SHP77 treated with DMSO at 0.1 percent for 48 hours (cell line): Measurements from ENCODE around the gene FAM13B.
"Not testable (repeated sequence)": the region's sequence is repeated elsewhere in the genome, so short reads cannot be mapped to it uniquely, and the experiment has no call there.

Source experiments
- DNase-seq: peaks from one replicate; lab custom pipeline; 2025; lab: John Stamatoyannopoulos, UW

The FAM13B gene

DNA sequence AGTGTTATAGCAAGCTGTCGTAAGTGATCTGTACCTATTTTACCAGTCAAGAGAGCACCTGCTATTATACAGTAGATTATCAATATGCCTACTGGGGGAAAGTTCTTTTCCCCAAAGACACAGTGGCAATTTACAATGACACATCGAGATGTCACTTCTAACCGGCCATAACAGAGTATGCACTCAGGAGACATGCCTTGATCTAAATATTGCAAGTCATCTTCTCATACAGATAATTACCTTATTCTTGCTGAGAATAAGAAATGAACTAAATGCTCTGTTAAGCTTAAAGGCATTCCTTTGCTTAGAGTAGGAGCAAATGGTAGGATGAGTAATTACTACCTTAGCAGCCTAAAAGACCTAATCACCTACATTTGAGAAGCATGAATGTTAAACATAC, 72.1 kb downstream of the FAM13B start:
- no peak for DNase-seq

DNA sequence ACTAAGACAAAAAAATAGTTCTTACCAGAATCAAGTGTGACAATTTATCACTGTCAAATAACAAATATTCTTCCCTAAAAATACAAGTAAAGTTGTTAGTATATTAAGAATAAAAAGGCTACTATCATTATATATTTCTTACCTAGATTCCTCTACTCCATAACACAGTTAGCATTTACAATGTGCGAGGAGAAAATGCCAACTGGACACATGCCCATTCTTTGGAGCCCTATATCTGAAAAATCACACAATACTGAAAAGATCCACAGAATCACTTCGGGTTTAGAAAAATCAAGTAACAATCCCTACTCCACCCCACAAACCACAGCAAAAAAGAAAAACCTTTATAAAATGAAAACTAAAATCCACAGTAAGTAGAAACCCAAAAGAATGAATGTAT, 72.7 kb downstream of the FAM13B start:
- DNase-seq = no peak

DNA sequence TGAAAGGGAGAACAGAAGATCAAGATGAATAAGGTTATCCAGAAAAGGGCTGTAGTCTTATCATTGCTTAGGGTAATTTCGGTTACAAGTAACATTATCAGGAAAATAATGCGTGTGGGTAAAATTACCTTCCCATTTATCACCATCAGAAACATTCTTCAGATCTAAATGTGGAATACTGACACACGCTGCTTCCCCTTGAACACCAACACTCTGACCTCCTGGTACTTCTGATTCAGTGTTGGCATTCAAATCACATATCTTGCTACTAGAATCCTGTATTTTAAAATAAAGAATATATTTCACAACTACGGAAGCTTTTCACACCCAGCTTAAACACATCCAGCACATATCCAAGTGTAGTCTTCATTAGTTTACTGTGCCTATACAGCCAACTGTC, 73.4 kb downstream of the FAM13B start:
- DNase-seq = no peak

DNA sequence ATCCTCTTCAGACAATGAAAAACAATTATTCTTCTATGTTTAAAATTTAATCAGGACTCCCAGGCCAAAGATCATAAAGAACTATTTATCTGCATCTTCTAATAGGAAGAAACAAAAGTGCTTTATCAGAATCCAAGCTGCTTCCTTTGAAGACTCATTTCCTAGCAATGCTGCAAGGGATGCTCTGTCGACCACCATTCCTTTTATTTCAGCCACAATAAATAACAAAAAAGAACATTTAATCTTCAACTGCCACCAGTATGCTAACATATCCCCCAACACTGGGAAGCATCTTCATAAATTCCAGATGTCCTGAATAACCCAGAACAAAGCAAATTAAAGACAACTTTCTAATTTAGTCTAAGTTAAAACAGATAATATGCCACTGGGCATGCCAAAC, 74.9 kb downstream of the FAM13B start:
- no peak for DNase-seq

DNA sequence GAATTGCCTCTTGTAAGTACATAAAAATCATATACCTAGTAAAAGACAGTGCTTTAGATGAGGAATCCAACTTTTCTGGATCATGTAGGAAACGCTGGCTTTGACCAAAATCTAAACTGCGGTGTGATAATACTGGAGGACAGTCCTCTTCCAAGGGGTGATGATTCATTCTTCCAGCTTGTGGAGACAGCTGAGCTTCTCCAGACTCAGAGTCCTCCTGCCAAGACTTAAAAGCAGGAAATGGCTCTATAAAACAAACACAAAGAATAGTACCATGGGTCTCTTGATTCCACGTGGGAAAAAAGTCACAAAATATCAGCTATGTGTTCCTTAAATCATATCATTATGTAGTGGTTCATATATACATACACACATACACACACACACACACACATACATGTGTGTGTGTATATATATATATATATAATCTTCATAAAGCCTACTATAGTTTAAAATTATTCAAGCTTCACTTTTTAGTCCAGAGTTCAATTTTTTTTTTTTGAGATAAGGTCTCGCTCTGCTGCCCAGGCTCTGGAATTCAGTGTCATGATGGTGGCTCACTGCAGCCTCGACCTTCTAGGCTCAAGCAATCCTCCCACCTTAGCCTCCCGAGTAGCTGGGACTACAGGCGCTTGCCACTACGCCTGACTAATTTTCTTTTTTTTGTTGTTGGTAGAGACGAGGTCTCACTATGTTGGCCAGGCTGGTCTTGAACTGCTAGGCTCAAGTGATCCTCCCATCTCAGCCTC, 78.6 kb downstream of the FAM13B start:
- no peak for DNase-seq

DNA sequence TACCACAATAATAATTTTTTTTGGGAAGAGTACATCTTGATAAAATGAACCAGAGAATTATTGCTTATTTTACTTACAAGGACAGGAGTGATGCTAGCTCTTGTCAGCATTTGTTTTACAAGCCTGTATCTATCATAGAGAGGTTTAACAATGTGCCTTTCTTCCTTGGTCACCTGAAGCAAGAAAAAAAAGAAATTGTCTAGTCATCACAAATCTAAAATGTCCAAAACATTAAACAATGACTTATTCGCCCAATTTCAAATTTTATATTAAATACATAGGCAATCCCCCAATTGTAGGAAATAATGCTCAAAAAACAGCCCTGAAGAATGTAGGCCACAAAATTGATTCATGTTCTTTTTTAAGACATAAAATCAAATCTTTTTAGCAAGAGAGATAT, 87.1 kb downstream of the FAM13B start:
- no peak for DNase-seq

DNA sequence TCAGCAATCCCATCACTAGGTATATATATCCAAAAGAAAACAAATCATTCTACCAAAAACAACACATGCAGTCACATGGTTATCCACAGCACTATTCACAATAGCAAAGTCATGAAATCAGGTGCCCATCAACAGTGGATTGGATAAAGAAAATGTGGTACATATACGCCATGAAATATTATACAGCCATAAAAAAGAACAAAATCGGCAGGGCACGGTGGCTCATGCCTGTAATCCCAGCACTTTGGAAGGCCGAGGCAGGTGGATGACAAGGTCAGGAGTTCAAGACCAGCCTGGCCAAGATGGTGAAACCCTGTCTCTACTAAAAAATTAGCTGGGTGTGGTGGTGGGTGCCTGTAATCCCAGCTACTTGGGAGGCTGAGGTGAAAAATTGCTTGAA, 88.6 kb downstream of the FAM13B start:
- DNase-seq = not testable (repeated sequence)

DNA sequence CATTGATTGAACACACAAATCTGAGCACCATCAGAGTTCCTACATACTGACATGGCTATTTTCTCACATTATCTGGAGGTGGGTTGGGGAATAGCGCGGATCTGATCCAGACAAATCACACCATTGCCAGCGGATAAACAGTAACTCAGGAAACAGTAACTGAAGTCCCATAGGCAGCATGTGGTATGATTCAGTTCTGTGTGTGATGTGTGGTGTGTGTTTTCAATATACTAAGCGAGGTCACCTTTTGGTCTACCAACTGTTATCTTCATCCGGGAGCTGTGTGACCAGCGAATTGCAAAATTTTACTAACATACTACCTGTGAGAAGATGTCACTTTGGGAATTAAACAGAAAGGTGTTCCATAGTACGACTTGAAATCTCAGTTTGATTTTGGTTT, 93.5 kb downstream of the FAM13B start:
- no peak for DNase-seq

DNA sequence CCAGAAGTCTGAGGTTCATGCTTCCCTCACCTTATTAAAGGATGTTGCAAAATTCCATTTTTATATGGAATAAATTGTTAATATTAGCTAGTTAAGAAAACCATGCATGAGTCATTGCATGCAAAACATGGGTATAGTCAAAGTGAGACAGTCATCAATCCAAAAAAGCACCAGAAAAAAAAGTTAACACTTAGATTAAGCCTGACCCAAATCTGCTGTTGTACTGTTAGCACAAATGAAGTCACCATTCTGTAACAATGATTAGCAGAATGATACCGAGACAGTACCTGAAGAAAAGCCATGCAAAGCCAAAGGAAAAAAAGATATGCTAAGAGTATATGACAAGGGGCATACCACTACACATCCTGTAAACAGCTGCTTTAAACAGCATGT, 94.1 kb downstream of the FAM13B start:
- DNase-seq = no peak

DNA sequence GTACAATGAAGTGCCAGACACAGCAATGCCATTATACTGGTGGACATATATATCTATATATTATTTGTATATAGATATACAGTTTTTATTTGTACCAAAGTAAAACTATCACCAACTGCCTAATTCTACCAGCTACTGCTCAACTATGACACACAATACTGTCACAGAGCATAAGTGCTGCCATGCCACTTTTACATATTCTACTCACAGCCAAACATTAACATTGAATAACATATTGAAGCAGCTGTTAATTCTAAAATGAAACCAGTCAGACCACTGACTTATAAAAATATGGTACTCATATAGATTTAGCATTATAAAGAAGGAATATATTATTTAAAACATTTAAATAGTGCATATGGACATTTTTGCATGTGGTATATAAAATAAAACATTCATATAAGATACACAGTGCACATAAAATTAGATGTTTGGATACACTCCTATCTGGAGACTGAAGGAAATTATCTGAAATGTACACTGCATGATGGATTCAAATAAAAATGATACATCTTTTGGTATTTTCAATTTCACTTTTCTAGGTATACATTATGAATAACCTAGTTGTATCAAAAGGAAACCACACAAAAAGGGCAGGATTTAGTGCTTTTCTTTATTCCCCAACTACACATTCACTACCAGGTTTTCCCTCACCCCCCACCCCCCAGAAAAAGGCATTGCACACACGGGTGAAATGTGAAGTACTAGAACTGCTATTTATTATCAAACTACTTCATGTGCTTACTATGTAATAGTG, 94.7 kb downstream of the FAM13B start:
- DNase-seq = no peak

DNA sequence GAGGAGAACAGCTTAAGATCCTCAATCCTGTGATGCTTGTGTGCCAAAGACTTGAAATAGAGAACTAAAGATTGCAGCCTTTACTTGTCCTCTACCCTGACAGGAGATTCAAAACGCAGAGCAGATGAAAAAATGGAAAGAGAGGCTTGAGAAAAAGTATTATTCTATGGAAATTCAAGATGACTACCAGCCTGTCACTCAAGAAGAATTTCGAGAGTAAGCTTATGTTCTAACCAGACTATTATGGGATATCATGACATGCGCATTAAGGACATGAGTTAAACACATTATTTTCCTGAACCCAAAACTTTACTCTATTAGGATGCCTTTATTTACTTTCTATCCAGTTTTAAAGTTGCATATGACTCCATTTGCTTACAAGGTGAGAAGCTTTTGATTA, 97.2 kb downstream of the FAM13B start:
- DNase-seq = no peak

DNA sequence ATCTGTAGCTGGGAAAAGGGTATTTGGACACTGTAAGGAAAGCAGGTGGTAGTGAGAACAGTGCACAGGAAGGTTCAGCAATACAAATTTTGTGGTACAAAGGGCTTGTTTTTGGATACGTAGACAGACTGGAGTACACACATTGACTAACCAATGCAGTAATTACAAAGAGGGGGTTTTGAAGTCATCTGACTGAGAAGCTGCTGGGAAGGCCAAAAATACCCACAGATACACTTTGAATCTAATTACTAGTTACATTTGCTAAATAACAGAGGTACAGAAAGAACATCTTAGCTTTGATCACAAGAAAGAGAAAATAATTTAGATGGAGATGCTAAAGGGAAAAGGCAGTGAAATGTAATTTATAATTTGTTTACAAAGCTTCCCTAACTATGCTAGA, 97.7 kb downstream of the FAM13B start:
- DNase-seq = no peak

DNA sequence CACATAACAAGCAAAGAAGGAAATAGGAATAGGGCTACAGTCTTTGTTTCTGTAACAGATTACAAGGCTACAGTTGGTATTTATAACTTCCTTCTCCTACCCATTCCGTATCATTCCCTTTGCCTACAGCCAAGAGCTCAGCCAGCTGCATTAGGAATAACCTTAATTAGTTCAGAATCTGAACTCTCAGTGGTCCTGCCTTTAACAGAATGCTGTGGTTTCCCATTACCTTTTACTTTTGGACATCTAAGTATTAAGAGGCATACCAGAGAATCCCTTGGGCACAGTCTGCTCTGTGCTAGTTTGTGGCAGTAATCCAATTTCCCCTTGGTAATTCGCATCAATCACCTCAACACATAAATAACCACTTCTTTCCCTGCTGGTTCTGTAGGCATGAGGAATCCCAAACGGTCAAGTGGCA, 99.4 kb downstream of the FAM13B start:
- DNase-seq = no peak

DNA sequence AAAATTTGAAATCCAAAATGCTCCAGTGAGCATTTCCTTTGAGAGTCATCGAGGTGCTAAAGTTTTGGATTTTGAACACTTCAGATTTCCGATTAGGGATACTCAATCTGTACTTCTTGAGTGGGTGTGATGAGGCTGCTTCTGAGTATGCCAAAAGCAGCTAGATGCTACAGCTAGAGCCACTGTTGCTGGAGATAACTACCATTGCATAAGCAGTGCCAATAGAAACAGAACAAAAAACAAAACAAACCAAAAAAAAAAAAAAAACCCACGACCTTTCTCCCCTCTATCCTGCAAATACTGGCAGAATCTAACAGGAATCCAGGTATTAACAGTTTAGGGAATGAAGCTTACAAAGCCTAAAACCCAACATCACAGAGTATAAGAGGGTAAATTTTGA, 100.1 kb downstream of the FAM13B start:
- DNase-seq = no peak

DNA sequence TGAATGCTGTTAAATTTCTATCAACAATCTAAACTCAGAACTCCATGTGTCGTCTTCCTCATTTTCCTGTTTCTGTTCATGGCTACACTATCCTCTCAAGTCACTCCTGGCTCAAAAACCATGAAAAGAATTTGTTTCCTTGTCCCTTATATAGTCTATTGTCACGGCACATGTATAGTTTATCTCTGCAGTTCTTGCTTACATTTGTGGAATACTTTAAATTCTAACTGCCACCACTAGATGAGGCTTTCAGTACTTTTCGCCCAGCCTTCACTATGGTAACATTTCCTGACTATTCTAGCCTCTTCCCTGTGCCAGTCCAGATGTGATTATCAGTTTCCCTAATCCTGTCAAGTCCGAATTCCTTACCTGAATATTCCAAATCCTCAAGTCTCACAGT, 109.0 kb downstream of the FAM13B start:
- no peak for DNase-seq

DNA sequence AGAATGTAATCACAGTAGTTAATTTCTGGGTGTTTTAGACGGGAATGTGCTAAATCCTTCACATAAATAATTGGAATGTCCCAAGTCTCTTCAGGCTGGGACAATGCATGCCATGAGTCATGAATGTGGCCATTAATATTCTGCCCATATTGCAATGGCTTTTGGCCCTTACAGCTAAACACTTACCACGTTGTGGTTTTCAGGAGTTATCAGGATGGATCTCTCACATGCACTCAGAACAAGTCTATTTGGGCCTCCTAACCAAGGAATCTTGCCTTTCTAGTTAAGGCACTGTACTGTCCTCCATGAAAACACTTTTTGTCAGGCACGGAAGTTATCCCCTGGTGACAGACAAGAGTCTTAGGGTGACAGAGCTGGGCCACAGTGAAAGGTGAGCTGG, 110.9 kb downstream of the FAM13B start:
- no peak for DNase-seq

DNA sequence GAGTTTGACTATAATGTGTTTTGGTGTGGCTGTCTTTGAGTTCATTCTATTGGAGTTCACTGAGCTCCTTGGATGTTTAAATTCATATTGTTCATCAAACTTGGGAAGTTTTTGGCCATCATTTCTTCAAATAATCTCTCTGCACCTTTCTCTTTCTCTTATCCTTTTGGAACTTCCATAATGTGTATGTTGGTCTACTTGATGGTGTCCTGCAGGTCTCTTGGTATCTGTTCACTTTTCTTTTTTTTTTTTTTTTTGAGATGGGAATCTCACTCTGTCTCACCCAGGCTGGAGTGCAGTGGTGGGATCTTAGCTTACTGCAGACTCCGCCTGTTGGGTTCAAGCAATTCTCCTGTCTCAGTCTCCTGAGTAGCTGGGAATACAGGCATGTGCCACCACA, 116.0 kb downstream of the FAM13B start:
- no peak for DNase-seq

DNA sequence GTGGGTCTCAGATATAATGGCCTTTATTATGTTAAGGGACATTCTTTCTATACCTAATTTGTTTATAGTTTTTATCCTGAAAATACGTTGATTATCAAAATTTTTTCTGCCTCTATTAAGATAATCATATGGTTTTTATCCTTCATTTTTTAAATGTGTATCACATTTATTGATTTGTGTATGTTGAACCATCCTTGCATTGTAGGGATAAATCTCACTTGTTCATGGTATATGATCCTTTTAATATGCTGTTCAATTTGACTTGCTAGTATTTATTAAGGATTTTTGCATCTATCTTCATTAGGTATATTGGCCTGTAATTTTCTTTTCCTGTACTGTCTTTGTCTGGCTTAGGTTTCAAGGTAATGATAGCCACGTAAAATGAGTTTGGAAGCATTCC, 118.1 kb downstream of the FAM13B start:
- DNase-seq = no peak

DNA sequence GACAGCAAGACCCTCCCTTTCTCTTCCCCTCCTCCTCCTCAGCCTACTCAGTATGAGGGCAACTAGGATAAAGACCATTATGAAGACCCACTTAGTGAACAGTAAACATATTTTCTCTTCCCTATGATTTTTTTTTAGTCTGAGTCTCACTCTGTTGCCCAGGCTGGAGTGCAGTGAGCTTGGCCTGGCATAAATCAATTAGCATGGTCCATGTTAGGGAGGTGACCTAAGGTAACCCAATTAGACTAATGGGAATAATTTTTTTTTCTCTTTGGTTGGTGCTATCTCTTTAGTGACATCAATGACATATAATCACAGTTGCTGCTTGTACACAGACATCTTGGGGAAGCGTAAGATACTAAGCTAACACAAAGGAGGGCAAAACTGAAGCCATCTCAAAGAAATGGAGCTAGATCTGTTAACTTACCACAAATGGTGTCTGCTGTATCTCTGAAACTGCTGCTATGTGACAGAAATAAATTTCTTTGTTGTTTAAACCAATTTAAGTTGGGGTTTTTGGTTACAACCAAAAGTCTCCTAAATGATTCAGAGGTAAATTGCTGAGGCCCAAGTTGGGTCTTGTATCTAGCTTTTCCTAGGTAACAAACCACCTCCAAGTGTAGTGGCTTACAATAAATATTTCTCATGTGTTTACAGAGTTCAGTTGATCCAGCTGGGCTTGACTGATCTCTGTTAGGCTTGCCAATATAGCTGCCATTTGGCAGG, 130.3 kb downstream of the FAM13B start:
- no peak for DNase-seq

DNA sequence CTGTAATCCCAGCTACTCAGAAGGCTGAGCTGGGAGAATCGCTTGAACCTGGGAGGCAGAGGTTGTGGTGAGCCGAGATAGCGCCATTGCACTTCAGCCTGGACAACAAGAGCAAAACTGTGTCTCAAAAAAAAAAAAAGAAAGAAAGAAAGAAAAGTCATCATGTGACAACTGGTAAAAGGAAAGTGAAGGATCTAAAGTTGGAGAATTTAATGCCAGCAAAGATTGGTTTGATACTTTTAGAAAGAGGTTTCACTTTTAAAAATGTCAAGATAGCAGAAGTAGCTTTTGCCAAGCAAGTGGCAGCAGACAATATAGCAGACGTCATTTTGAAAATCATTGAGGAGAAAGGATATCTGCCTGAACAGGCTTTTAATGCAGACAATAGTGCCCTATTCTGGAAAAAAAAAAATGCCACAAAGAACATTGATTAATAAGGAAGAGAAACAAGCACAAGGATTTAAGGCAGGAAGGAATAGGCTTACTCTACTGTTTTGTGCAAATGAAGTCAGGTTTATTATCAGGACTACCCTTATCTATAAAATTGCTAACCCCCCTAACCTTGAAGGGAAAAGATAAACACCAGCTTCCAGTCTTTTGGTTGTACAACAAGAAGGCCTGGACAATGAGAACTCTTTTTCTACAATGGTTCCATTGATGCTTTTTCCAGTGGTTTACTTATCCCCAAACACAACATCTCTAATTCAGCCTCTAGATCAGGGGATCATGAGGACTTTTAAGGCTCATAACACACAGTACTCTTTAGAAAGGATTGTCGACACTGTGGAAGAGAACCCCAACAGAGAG, 131.7 kb downstream of the FAM13B start:
- DNase-seq = no peak

DNA sequence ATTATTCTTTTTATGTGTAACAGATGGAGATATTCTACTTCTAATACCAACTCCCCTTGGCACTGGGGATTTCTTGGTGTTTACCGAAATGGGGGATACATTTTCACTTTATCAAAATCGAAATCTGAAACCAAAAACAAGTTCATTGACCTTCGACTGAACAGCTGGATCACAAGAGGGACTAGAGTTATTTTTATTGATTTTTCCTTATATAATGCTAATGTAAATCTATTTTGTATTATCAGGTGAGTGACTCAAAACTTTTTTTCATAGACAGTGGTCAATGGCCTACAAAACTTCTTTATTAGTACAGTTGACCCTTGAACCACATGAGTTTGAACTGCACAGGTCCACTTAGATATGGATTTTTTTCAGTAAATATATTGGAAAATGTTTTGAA, 133.4 kb downstream of the FAM13B start:
- DNase-seq = no peak

DNA sequence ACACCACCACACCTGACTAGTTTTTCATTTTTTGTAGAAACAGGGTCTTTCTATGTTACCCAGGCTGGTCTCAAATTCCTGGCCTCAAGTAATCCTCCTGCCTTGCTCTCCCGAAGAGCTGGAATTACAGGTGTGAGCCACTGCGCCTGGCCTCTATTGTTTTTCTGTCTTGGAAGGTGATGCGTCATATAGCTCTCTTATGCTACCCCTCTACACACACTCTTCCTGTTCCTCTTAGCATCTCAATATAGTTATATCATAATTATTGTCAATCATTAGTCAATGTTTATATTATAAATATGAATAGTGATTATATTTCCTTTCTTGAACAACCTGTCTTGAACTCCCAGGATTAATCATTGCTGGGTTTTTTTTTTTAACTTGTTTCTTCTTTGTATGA, 136.3 kb downstream of the FAM13B start:
- no peak for DNase-seq
